NOMO-1 treated with DMSO at 0.1 percent for 48 hours (cell line): ENCODE measurements around the gene PNKP.

Experiments
- DNase-seq: peaks from one replicate; lab custom pipeline; 2025; ENCODE audit not compliant: unreplicated experiment; lab: John Stamatoyannopoulos, UW

The PNKP gene

GRCh38 chr19:49860336-49861102, 6.9 kb downstream of the PNKP start:
- no peak for DNase-seq

GRCh38 chr19:49859682-49860335, 7.6 kb downstream of the PNKP start:
- no peak for DNase-seq

GRCh38 chr19:49858088-49858985, 9.0 kb downstream of the PNKP start:
- DNase-seq, result no peak

GRCh38 chr19:49857838-49858087, 9.6 kb downstream of the PNKP start:
- DNase-seq, result no peak

- no peak for DNase-seq
Observed at GRCh38 chr19:49857061-49857837, 10.1 kb downstream of the PNKP start.

GRCh38 chr19:49856574-49857021, 10.8 kb downstream of the PNKP start:
- DNase-seq, result no peak

GRCh38 chr19:49855676-49856573, 11.5 kb downstream of the PNKP start:
- no peak for DNase-seq

GRCh38 chr19:49855277-49855675, 12.1 kb downstream of the PNKP start:
- no peak for DNase-seq

- no peak for DNase-seq
Observed at GRCh38 chr19:49854378-49855263, 12.8 kb downstream of the PNKP start.

- DNase-seq, result no peak
Observed at GRCh38 chr19:49853852-49854377, 13.5 kb downstream of the PNKP start.

- DNase-seq, result no peak
Observed at GRCh38 chr19:49852631-49853126, 14.7 kb downstream of the PNKP start.

GRCh38 chr19:49851456-49852259, 15.7 kb downstream of the PNKP start:
- no peak for DNase-seq

GRCh38 chr19:49850487-49851342, 16.7 kb downstream of the PNKP start, which contains the start of gene PTOV1:
Gene PTOV1 (plus strand): TSS chr19:49851159.
- DNase-seq, result peak; percentile 86

GRCh38 chr19:49850221-49850486, 17.2 kb downstream of the PNKP start:
- no peak for DNase-seq

- no peak for DNase-seq
Observed at GRCh38 chr19:49849433-49850220, 17.7 kb downstream of the PNKP start.

- peak; percentile 37 for DNase-seq
Observed at GRCh38 chr19:49848938-49849337, 18.4 kb downstream of the PNKP start.
